Measurements from ENCODE around the gene HIRIP3.
A peak's percentile ranks its signal among the peaks of the same experiment; 100 is the strongest.
"Not testable (repeated sequence)": the region's sequence is repeated elsewhere in the genome, so short reads cannot be mapped to it uniquely, and the experiment has no call there.

Gene HIRIP3

GRCh38 chr16:29995324-29995910 is at the start of gene HIRIP3:
TSS of gene HIRIP3 (minus strand) at chr16:29995617. CDS start at chr16:29995605, 12 bp downstream.
- peaks cover 5% of the 10 kb centered on the region for H3K36me3 ChIP-seq (ENCODE audit: control insufficient read depth, insufficient read depth, low read length)
- H3K9me3 ChIP-seq (ENCODE audit: control insufficient read depth, insufficient read depth, low read length) = no peaks in the 10 kb centered on the region
- no peaks in the 10 kb centered on the region; the same call in none of the 2 replicates for H3K4me1 ChIP-seq (ENCODE audit: control insufficient read depth, insufficient read depth, low read length)
- H3K27ac ChIP-seq (ENCODE audit: low read length) = no peak within 1 kb of the TSS
- no peaks in the 10 kb centered on the region for H3K27me3 ChIP-seq (ENCODE audit: control insufficient read depth, insufficient read depth, low read length)
- no CpG with 5 or more reads among the region's 53 CpGs for WGBS (ENCODE audit: insufficient coverage, insufficient read length)
- DNase-seq (ENCODE audit: low read depth, low spot score) = no peak
- H3K4me3 ChIP-seq (ENCODE audit: low read length) = peak within 1 kb of the TSS; percentile 73

GRCh38 chr16:30041841-30042240 is 46.4 kb upstream of the HIRIP3 start:
- no peak overlapping the region for H3K27ac ChIP-seq (ENCODE audit: low read length)
- H3K4me3 ChIP-seq (ENCODE audit: low read length) = no peak overlapping the region
- no peaks in the 10 kb centered on the region for H3K36me3 ChIP-seq (ENCODE audit: control insufficient read depth, insufficient read depth, low read length)
- no peaks in the 10 kb centered on the region for H3K9me3 ChIP-seq (ENCODE audit: control insufficient read depth, insufficient read depth, low read length)
- H3K27me3 ChIP-seq (ENCODE audit: control insufficient read depth, insufficient read depth, low read length) = no peaks in the 10 kb centered on the region
- no peak for DNase-seq (ENCODE audit: low read depth, low spot score)
- no peaks in the 10 kb centered on the region for H3K4me1 ChIP-seq (ENCODE audit: control insufficient read depth, insufficient read depth, low read length)
- WGBS (ENCODE audit: insufficient coverage, insufficient read length) = no CpG with 5 or more reads among the region's 5 CpGs

GRCh38 chr16:30040690-30041089 is 45.3 kb upstream of the HIRIP3 start:
- H3K27me3 ChIP-seq (ENCODE audit: control insufficient read depth, insufficient read depth, low read length); H3K9me3 ChIP-seq (ENCODE audit: control insufficient read depth, insufficient read depth, low read length); H3K27ac ChIP-seq (ENCODE audit: low read length); DNase-seq (ENCODE audit: low read depth, low spot score); H3K36me3 ChIP-seq (ENCODE audit: control insufficient read depth, insufficient read depth, low read length); H3K4me3 ChIP-seq (ENCODE audit: low read length); H3K4me1 ChIP-seq (ENCODE audit: control insufficient read depth, insufficient read depth, low read length): not testable (repeated sequence)
- WGBS (ENCODE audit: insufficient coverage, insufficient read length) = no CpG with 5 or more reads among the region's 5 CpGs

- no peaks in the 10 kb centered on the region for H3K9me3 ChIP-seq (ENCODE audit: control insufficient read depth, insufficient read depth, low read length)
- no peak overlapping the region for H3K4me3 ChIP-seq (ENCODE audit: low read length)
- H3K27ac ChIP-seq (ENCODE audit: low read length) = no peak overlapping the region
- no peaks in the 10 kb centered on the region for H3K36me3 ChIP-seq (ENCODE audit: control insufficient read depth, insufficient read depth, low read length)
- DNase-seq (ENCODE audit: low read depth, low spot score) = no peak
- H3K4me1 ChIP-seq (ENCODE audit: control insufficient read depth, insufficient read depth, low read length) = no peaks in the 10 kb centered on the region; the same call in 1 of the 2 replicates
- no CpG with 5 or more reads among the region's 5 CpGs for WGBS (ENCODE audit: insufficient coverage, insufficient read length)
- H3K27me3 ChIP-seq (ENCODE audit: control insufficient read depth, insufficient read depth, low read length) = no peaks in the 10 kb centered on the region
Observed at GRCh38 chr16:30040221-30040620, 44.8 kb upstream of the HIRIP3 start.

- DNase-seq (ENCODE audit: low read depth, low spot score) = no peak
- H3K36me3 ChIP-seq (ENCODE audit: control insufficient read depth, insufficient read depth, low read length) = no peaks in the 10 kb centered on the region
- H3K4me1 ChIP-seq (ENCODE audit: control insufficient read depth, insufficient read depth, low read length) = peaks cover 7% of the 10 kb centered on the region
- no peaks in the 10 kb centered on the region for H3K27me3 ChIP-seq (ENCODE audit: control insufficient read depth, insufficient read depth, low read length)
- no peaks in the 10 kb centered on the region for H3K9me3 ChIP-seq (ENCODE audit: control insufficient read depth, insufficient read depth, low read length)
- no peak overlapping the region for H3K4me3 ChIP-seq (ENCODE audit: low read length)
- no peak overlapping the region for H3K27ac ChIP-seq (ENCODE audit: low read length)
- no CpG with 5 or more reads among the region's 7 CpGs for WGBS (ENCODE audit: insufficient coverage, insufficient read length)
Observed at GRCh38 chr16:30033270-30033669, 37.9 kb upstream of the HIRIP3 start.

GRCh38 chr16:30032083-30032819 is 36.8 kb upstream of the HIRIP3 start:
- Histone ChIP-seq H3K36me3 (ENCODE audit: control insufficient read depth, insufficient read depth, low read length) (no peaks in the 10 kb centered on the region), H3K4me3 (ENCODE audit: low read length) (no peak overlapping the region), H3K9me3 (ENCODE audit: control insufficient read depth, insufficient read depth, low read length) (no peaks in the 10 kb centered on the region), H3K4me1 (ENCODE audit: control insufficient read depth, insufficient read depth, low read length) (peaks cover 7% of the 10 kb centered on the region), H3K27ac (ENCODE audit: low read length) (no peak overlapping the region), H3K27me3 (ENCODE audit: control insufficient read depth, insufficient read depth, low read length) (no peaks in the 10 kb centered on the region)
- no CpG with 5 or more reads among the region's 12 CpGs for WGBS (ENCODE audit: insufficient coverage, insufficient read length)
- DNase-seq (ENCODE audit: low read depth, low spot score) = no peak

GRCh38 chr16:30031477-30031918 is 36.1 kb upstream of the HIRIP3 start:
- DNase-seq (ENCODE audit: low read depth, low spot score) = no peak
- WGBS (ENCODE audit: insufficient coverage, insufficient read length) = no CpG with 5 or more reads among the region's 11 CpGs
- Histone ChIP-seq H3K27ac (ENCODE audit: low read length) (no peak overlapping the region), H3K27me3 (ENCODE audit: control insufficient read depth, insufficient read depth, low read length) (no peaks in the 10 kb centered on the region), H3K9me3 (ENCODE audit: control insufficient read depth, insufficient read depth, low read length) (no peaks in the 10 kb centered on the region), H3K4me1 (ENCODE audit: control insufficient read depth, insufficient read depth, low read length) (peaks cover 7% of the 10 kb centered on the region), H3K36me3 (ENCODE audit: control insufficient read depth, insufficient read depth, low read length) (no peaks in the 10 kb centered on the region; the same call in 1 of the 2 replicates), H3K4me3 (ENCODE audit: low read length) (peak overlapping the region; percentile 65; the same call in 1 of the 2 replicates)

- no peaks in the 10 kb centered on the region for H3K27me3 ChIP-seq (ENCODE audit: control insufficient read depth, insufficient read depth, low read length)
- no peaks in the 10 kb centered on the region for H3K9me3 ChIP-seq (ENCODE audit: control insufficient read depth, insufficient read depth, low read length)
- no peak for DNase-seq (ENCODE audit: low read depth, low spot score)
- WGBS (ENCODE audit: insufficient coverage, insufficient read length) = no CpG with 5 or more reads among the region's 27 CpGs
- peaks cover 7% of the 10 kb centered on the region for H3K4me1 ChIP-seq (ENCODE audit: control insufficient read depth, insufficient read depth, low read length)
- no peak within 1 kb of the TSS for H3K27ac ChIP-seq (ENCODE audit: low read length)
- peak within 1 kb of the TSS; percentile 65; the same call in 1 of the 2 replicates for H3K4me3 ChIP-seq (ENCODE audit: low read length)
- no peaks in the 10 kb centered on the region; the same call in 1 of the 2 replicates for H3K36me3 ChIP-seq (ENCODE audit: control insufficient read depth, insufficient read depth, low read length)
Observed at GRCh38 chr16:30030841-30031413, 35.5 kb upstream of the HIRIP3 start, which contains the start of gene TLCD3B. TSS of gene TLCD3B (minus strand) at chr16:30031271. CDS start at chr16:30030527, 744 bp downstream.

- no peaks in the 10 kb centered on the region for H3K9me3 ChIP-seq (ENCODE audit: control insufficient read depth, insufficient read depth, low read length)
- DNase-seq (ENCODE audit: low read depth, low spot score) = no peak
- no CpG with 5 or more reads among the region's 23 CpGs for WGBS (ENCODE audit: insufficient coverage, insufficient read length)
- no peaks in the 10 kb centered on the region for H3K27me3 ChIP-seq (ENCODE audit: control insufficient read depth, insufficient read depth, low read length)
- peak overlapping the region; percentile 65; the same call in 1 of the 2 replicates for H3K4me3 ChIP-seq (ENCODE audit: low read length)
- no peaks in the 10 kb centered on the region; the same call in 1 of the 2 replicates for H3K36me3 ChIP-seq (ENCODE audit: control insufficient read depth, insufficient read depth, low read length)
- H3K27ac ChIP-seq (ENCODE audit: low read length) = no peak overlapping the region
- peaks cover 7% of the 10 kb centered on the region for H3K4me1 ChIP-seq (ENCODE audit: control insufficient read depth, insufficient read depth, low read length)
Observed at GRCh38 chr16:30030011-30030685, 34.7 kb upstream of the HIRIP3 start.

- H3K4me1 ChIP-seq (ENCODE audit: control insufficient read depth, insufficient read depth, low read length) = peaks cover 7% of the 10 kb centered on the region
- no peak overlapping the region for H3K4me3 ChIP-seq (ENCODE audit: low read length)
- DNase-seq (ENCODE audit: low read depth, low spot score) = no peak
- no peak overlapping the region for H3K27ac ChIP-seq (ENCODE audit: low read length)
- no peaks in the 10 kb centered on the region for H3K27me3 ChIP-seq (ENCODE audit: control insufficient read depth, insufficient read depth, low read length)
- H3K9me3 ChIP-seq (ENCODE audit: control insufficient read depth, insufficient read depth, low read length) = no peaks in the 10 kb centered on the region
- WGBS (ENCODE audit: insufficient coverage, insufficient read length) = no CpG with 5 or more reads among the region's 18 CpGs
- no peaks in the 10 kb centered on the region; the same call in 1 of the 2 replicates for H3K36me3 ChIP-seq (ENCODE audit: control insufficient read depth, insufficient read depth, low read length)
Observed at GRCh38 chr16:30028438-30029076, 33.1 kb upstream of the HIRIP3 start.
